ENCODE results near the gene BAG3.

- TF ChIP-seq EZH2phosphoT487 (IDR thresholded peaks at IDR 0.05; ENCODE audit: insufficient read depth, low read depth) (0 out of 2 replicates have a peak, but pooled peaks have one; percentile 42), EZH2 (IDR thresholded peaks at IDR 0.05; ENCODE audit: insufficient read depth, poor library complexity, severe bottlenecking) (no peak)
Observed at GRCh38 chr10:119643306-119644204, 7.6 kb upstream of the BAG3 start.
